ENCODE measurements around the gene AUTS2. TPM values are rescaled to one million over a fixed set of nuclear protein-coding genes. Genes with fewer than 3 reads are reported as not detected.

AUTS2 gene
- total and polyA plus RNA-seq, 2 of the 8 experiments (the other 6 are each of a cell fraction or from before 2014, with no cell fraction given): 25.9 to 101 TPM

- H3K27me3 ChIP-seq (replicated peaks in 1 of 4; ENCODE audit: control insufficient read depth in 3 of 4, extremely low read depth in 1 of 4, insufficient read depth in 3 of 4, low read length in 3 of 4): peaks cover 77 to 100% (median 93%) of the 10 kb centered on the region in 4 experiments
- TF ChIP-seq NRF1 (IDR thresholded peaks at IDR 0.05; ENCODE audit: low read depth, low read length) (no peak), CHD2 (IDR thresholded peaks at IDR 0.05; ENCODE audit: low read length) (no peak), EP300 (IDR thresholded peaks at IDR 0.05; ENCODE audit: borderline replicate concordance in 1 of 2, low read depth in 2 of 2, low read length in 2 of 2) (no peak), SP4 (IDR thresholded peaks at IDR 0.05; ENCODE audit: low read length) (no peak), TEAD4 (IDR thresholded peaks at IDR 0.05; ENCODE audit: low read depth, low read length) (no peak), TBP (IDR thresholded peaks at IDR 0.05; ENCODE audit: low read depth, low read length) (no peak), SP2 (IDR thresholded peaks at IDR 0.05; ENCODE audit: low read length) (no peak), MAFK (IDR thresholded peaks at IDR 0.05; ENCODE audit: low read depth, low read length) (no peak), YY1 (IDR thresholded peaks at IDR 0.05; ENCODE audit: low read depth, low read length) (no peak)
- no peak overlapping the region for H2BK15ac ChIP-seq (ENCODE audit: low read length)
- no peak overlapping the region for H3K27ac ChIP-seq (ENCODE audit: low read depth, low read length)
- no peaks in the 10 kb centered on the region for H3K23me2 ChIP-seq (ENCODE audit: low read depth, low read length)
- H3K9ac ChIP-seq (replicated peaks in 1 of 4; ENCODE audit: extremely low read depth in 1 of 4, low read depth in 3 of 4, low read length in 3 of 4): no peak overlapping the region
- no peak overlapping the region for H3K18ac ChIP-seq (ENCODE audit: extremely low read depth, low read length)
- no peak overlapping the region for H3K23ac ChIP-seq (ENCODE audit: insufficient read length)
- no peak overlapping the region for H2BK120ac ChIP-seq (replicated peaks; ENCODE audit: low read depth, low read length)
- H2AFZ ChIP-seq (ENCODE audit: low read length): no peak overlapping the region
- peaks cover 3% of the 10 kb centered on the region for H3K79me1 ChIP-seq (ENCODE audit: low read depth, low read length)
- no peak overlapping the region for H3K4me2 ChIP-seq (ENCODE audit: insufficient read depth in 1 of 2, low read depth in 2 of 2, low read length in 2 of 2)
- H2BK12ac ChIP-seq (ENCODE audit: low read depth, low read length): no peak overlapping the region
- H2AK5ac ChIP-seq (ENCODE audit: low read depth, low read length): no peak overlapping the region
- H3K4me3 ChIP-seq (ENCODE audit: extremely low read depth in 1 of 4, insufficient read depth in 2 of 4, low read depth in 3 of 4, low read length in 4 of 4): no peak overlapping the region
- H3K36me3 ChIP-seq (ENCODE audit: control insufficient read depth in 2 of 4, insufficient read depth in 4 of 4, low read length in 3 of 4): no peaks in the 10 kb centered on the region
- no peak overlapping the region for H2BK5ac ChIP-seq (ENCODE audit: low read depth, low read length)
- H4K5ac ChIP-seq (ENCODE audit: insufficient read length, low read depth, low read length): no peak overlapping the region
- no peak overlapping the region for H2BK20ac ChIP-seq (ENCODE audit: low read length)
- H3K9me3 ChIP-seq (ENCODE audit: insufficient read depth in 2 of 2, low read depth in 1 of 2, low read length in 1 of 2): no peaks in the 10 kb centered on the region
- no peak overlapping the region for H4K8ac ChIP-seq (ENCODE audit: extremely low read depth, insufficient read depth, low read length)
- no peak overlapping the region for H3K56ac ChIP-seq (replicated peaks; ENCODE audit: insufficient read length, low read depth, low read length)
- H3K4ac ChIP-seq (replicated peaks; ENCODE audit: insufficient read length, low read depth, low read length): no peak overlapping the region
- 0% methylated on average over 1 of the region's 1 CpG; no CpG with 5 or more reads in 1 of the 2 experiments for WGBS, 2 experiments (ENCODE audit: extremely low coverage in 1 of 2, insufficient coverage in 1 of 2, insufficient read length in 1 of 2, insufficient replicate concordance in 2 of 2, low coverage in 1 of 2, low lambda C conversion rate in 2 of 2, missing lambda C conversion rate in 1 of 2)
- peaks cover 0 to 13% (median 6%) of the 10 kb centered on the region in 4 experiments; a peak in 5 of 7 replicates for H3K4me1 ChIP-seq (replicated peaks in 1 of 4; ENCODE audit: control insufficient read depth in 3 of 4, insufficient read depth in 4 of 4, low read length in 3 of 4)
- ChIA-PET POLR2A (ENCODE audit: partially characterized antibody) (no interaction called here), CTCF (ENCODE audit: partially characterized antibody) (interaction anchor here (1.1 to 1.5 kb wide), 2 partner anchors 10 to 12 kb away, joined by 3 read pairs; no protein-coding TSS in a partner anchor)
- H4K91ac ChIP-seq (replicated peaks; ENCODE audit: insufficient read length, low read length): no peak overlapping the region
- no peaks in the 10 kb centered on the region for H3K79me2 ChIP-seq (ENCODE audit: control insufficient read depth in 1 of 2, insufficient read depth in 2 of 2, low read length in 2 of 2)
- FAIRE-seq (no peak), DNase-seq (ENCODE audit: low read depth in 1 of 2, low spot score in 2 of 2) (no peak)
- peaks cover 29 to 34% of the 10 kb centered on the region in 2 experiments for H4K20me1 ChIP-seq (replicated peaks in 1 of 2; ENCODE audit: control insufficient read depth in 1 of 2, insufficient read depth in 2 of 2, low read length in 2 of 2)
- H3K14ac ChIP-seq (ENCODE audit: insufficient read length): no peak overlapping the region
Observed at GRCh38 chr7:69619054-69619453, 20.8 kb downstream of the AUTS2 start.
